Activated naive CD8-positive, alpha-beta T cell treated with anti-CD3 and anti-CD28 coated beads for 36 hours (primary cell): Measurements from ENCODE around the gene TAT. TPM values are rescaled to one million over a fixed set of nuclear protein-coding genes. Genes with fewer than 3 reads are reported as not detected.
"Not testable (repeated sequence)": the region's sequence is repeated elsewhere in the genome, so short reads cannot be mapped to it uniquely, and the experiment has no call there.

Experiments used
- DNase-seq: peaks from one replicate; pipeline ENCODE4 v3.0.0; 2021
- H3K27ac Mint-ChIP-seq: one replicate; pipeline ENCODE4 v1.8.0; 2022; ENCODE audit warnings: mild to moderate bottlenecking, moderate library complexity, mixed read lengths
- H3K27me3 Mint-ChIP-seq: one replicate; pipeline ENCODE4 v1.8.0; 2022; ENCODE audit warnings: mild to moderate bottlenecking, mixed read lengths
- H3K36me3 Mint-ChIP-seq: one replicate; pipeline ENCODE4 v1.8.0; 2021; ENCODE audit warnings: mild to moderate bottlenecking, mixed read lengths
- H3K4me1 Mint-ChIP-seq: one replicate; pipeline ENCODE4 v1.8.0; 2021; ENCODE audit warnings: mixed read lengths
- H3K4me3 Mint-ChIP-seq: one replicate; pipeline ENCODE4 v1.8.0; 2022; ENCODE audit warnings: mild to moderate bottlenecking, moderate library complexity, mixed read lengths
- H3K9me3 Mint-ChIP-seq: one replicate; pipeline ENCODE4 v1.8.0; 2022; ENCODE audit warnings: mixed read lengths
- total RNA-seq, 2 experiments: library from RNA; stranded (reverse); gene quantifications; one replicate each; pipeline ENCODE4 v1.2.3, GENCODE V29; 2021

The TAT gene
- total RNA-seq, 2 experiments from 2014 or later: not detected

DNA sequence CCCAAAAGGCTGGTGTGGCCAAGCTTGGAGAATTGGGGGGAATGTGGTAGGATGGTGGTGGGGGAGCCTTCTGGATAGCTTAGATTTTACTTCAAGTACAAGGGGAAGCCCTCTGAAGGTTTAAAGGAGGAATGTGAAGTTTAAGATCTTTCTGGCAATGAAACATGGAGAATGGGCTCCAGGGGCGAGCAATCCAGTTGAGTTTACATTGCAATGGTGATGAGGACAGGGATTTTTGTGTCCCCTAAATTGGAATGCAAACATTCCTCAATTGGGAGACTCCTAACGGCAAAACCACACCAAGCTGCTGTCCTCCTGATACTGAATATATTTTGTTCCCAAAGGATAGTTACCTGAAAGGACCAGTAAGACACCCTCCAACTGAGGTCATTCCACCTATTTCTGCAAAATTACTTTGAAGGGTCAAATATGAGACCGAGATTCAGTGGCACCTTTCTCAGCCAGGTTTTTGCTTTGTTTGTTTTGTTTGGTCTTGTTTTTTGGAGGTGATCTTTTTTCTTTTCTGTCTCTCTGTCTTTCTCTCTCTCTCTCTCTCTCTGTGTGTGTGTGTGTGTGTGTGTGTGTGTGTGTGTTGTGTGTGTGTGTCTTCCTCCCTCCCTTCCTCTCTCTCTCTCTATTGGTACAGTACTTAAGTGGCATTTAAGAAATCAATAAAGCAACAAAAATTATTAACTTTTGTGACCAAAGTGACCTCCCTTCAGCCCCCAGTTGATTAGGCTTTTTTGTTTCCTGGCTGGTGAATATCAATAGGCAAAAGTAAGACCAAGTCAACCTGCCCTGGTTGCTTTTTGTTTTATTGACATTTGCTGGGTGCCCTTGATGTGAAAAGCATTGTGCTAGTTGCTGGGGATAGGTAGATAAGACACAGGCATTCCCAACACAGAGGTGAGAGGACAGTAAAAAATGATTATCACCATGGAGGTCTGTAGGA, 16.4 kb upstream of the TAT start:
- Mint-ChIP-seq H3K27me3 (peaks cover 22% of the 10 kb centered on the region), H3K4me1 (no peaks in the 10 kb centered on the region), H3K27ac (no peak overlapping the region), H3K9me3 (no peaks in the 10 kb centered on the region), H3K4me3 (no peak overlapping the region), H3K36me3 (no peaks in the 10 kb centered on the region)
- no peak for DNase-seq

DNA sequence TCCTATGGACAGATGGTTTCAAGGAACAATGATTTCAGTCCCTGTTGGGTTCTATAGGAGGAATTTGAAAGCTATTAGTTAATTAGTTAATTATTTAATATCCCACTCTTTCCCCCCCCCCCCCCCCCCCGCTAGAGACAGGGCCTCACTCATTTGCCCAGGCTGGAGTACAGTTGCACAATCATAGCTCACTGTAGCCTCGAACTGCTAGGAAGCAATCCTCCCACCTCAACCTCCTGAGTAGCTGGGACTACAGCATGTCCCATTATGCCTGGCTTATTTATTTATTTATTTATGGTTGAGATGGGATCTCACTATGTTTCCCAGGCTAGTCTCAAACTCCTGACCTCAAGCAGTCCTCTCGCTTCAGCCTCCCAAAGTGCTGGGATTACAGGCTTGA, 15.0 kb upstream of the TAT start:
- Mint-ChIP-seq H3K27me3 (peaks cover 33% of the 10 kb centered on the region), H3K4me1 (no peaks in the 10 kb centered on the region), H3K9me3 (no peaks in the 10 kb centered on the region)

DNA sequence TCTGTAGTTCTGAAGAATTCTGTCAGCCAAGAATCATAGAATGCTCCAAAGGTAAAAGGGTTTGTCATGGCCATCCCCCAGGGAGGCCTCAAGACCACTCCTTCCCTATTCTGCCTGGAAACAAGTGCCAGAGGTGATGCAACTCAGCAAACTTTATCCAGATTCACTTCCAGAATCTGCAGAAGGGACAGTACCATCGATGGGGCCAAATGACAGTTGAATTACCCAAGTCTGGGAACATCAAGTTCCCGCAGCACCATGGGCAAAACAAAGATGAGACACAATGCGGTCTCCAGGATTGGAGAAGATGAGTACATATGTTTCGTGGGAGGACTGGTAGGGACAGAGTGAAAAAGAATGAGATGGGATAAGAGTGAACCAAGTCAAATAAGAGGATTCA, 13.7 kb upstream of the TAT start:
- H3K4me3 Mint-ChIP-seq: no peak overlapping the region
- H3K36me3 Mint-ChIP-seq: no peaks in the 10 kb centered on the region
- H3K9me3 Mint-ChIP-seq: no peaks in the 10 kb centered on the region
- DNase-seq: no peak
- no peak overlapping the region for H3K27ac Mint-ChIP-seq
- peaks cover 29% of the 10 kb centered on the region for H3K27me3 Mint-ChIP-seq
- no peaks in the 10 kb centered on the region for H3K4me1 Mint-ChIP-seq

More for the DNA sequence above, 15.0 kb upstream of the TAT start:
- H3K36me3 Mint-ChIP-seq: no peaks in the 10 kb centered on the region
- H3K4me3 Mint-ChIP-seq: no peak overlapping the region
- no peak overlapping the region for H3K27ac Mint-ChIP-seq
- DNase-seq: no peak

DNA sequence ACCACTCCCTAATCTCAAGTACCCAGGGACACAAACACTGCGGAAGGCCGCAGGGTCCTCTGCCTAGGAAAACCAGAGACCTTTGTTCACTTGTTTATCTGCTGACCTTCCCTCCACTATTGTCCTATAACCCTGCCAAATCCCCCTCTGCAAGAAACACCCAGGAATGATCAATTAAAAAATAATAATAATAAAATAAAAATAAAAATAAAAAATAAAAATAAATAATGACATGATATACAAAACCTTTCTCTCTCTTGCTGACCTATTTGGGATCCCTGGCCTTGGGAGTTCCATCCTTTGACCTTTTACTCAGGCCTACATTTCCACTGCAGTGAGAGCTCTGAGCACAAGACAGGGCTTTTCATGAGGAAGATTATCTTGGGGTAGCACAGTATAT, 13.2 kb upstream of the TAT start:
- not testable (repeated sequence) for H3K4me1 Mint-ChIP-seq, DNase-seq, H3K9me3 Mint-ChIP-seq, H3K4me3 Mint-ChIP-seq, H3K36me3 Mint-ChIP-seq, H3K27ac Mint-ChIP-seq
- peaks cover 32% of the 10 kb centered on the region for H3K27me3 Mint-ChIP-seq

DNA sequence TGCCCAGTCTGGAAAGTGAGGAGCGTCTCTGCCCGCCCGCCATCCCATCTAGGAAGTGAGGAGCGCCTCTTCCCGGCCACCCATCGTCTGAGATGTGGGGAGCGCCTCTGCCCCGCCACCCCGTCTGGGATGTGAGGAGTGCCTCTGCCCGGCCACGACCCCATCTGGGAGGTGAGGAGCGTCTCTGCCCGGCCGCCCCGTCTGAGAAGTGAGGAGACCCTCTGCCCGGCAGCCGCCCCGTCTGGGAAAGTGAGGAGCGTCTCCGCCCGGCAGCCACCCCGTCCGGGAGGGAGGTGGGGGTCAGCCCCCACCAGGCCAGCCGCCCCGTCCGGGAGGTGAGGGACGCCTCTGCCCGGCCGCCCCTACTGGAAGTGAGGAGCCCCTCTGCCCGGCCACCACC, 12.4 kb upstream of the TAT start:
- DNase-seq, H3K36me3 Mint-ChIP-seq, H3K4me3 Mint-ChIP-seq, H3K27ac Mint-ChIP-seq, H3K9me3 Mint-ChIP-seq, H3K4me1 Mint-ChIP-seq: not testable (repeated sequence)
- H3K27me3 Mint-ChIP-seq: peaks cover 32% of the 10 kb centered on the region

DNA sequence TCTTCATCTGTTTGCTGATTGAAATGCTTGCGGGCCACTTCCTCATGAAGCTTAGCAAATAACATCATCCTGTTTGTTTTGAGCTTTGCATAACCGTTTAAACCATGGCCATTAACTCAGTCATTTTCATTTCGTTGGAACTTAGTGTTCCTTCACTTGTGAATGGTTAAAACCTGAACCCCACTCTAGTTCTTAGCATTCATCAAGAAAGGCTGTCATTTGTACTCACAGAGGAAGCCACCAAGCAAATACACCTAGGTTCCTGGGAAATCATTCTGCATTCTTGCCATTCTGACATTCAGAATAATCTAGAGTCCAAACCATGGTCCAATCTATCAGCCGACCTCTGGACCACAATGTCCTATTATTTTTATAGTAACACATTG, 8.4 kb upstream of the TAT start:
- Mint-ChIP-seq H3K4me3 (no peak overlapping the region), H3K4me1 (no peaks in the 10 kb centered on the region), H3K27me3 (peaks cover 29% of the 10 kb centered on the region), H3K36me3 (no peaks in the 10 kb centered on the region), H3K9me3 (no peaks in the 10 kb centered on the region), H3K27ac (no peak overlapping the region)
- DNase-seq: no peak

DNA sequence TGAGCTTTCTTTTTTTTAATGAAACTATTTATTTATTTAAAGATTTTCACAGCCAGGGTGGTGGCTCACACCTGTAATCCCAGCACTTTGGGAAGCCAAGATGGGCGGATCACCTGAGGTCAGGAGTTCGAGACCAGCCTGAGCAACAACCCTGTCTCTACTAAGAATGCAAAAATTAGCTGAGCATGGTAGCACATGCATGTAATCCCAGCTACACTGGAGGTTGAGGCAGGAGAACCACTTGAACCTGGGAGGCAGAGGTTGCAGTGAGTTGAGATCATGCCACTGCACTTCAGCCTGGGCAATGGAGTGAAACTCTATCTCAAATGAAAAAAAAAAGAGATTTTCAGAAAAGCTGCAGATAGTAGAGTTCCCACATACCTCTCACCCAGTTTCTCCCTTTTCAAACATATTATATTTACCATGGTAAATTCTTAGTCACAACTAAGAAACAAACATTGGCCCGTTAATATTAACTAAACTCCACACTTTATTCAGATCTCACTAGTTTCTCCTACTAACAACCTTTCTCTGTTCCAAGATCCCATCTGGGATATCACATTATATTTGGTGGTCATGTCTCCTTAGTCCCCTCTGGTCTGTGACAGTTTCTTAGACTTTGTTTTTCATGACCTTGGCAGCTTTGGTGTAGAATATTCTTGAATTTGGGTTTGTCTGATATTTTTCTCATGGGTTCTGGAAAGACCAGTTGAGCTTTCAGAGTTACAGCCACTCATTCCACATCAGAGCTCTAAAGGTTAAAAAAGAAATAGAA, 7.8 kb upstream of the TAT start:
- Mint-ChIP-seq H3K4me3 (no peak overlapping the region), H3K4me1 (no peaks in the 10 kb centered on the region), H3K27ac (no peak overlapping the region), H3K27me3 (peaks cover 29% of the 10 kb centered on the region), H3K9me3 (no peaks in the 10 kb centered on the region), H3K36me3 (no peaks in the 10 kb centered on the region)
- DNase-seq: no peak

DNA sequence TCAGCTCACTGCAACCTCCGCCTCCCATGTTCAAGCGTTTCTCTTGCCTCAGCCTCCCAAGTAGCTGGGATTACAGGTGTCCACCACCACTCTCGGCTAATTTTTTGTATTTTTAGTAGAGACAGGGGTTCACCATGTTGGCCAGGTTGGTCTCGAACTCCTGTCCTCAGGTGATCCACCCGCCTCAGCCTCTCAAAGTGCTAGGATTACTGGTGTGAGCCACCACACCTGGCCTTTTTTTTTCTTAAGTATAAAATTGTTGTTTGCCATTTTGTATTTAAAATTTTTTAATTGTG, 5.6 kb upstream of the TAT start:
- H3K27me3 Mint-ChIP-seq: peaks cover 22% of the 10 kb centered on the region
- not testable (repeated sequence) for H3K4me3 Mint-ChIP-seq, H3K4me1 Mint-ChIP-seq, DNase-seq, H3K27ac Mint-ChIP-seq, H3K36me3 Mint-ChIP-seq, H3K9me3 Mint-ChIP-seq

DNA sequence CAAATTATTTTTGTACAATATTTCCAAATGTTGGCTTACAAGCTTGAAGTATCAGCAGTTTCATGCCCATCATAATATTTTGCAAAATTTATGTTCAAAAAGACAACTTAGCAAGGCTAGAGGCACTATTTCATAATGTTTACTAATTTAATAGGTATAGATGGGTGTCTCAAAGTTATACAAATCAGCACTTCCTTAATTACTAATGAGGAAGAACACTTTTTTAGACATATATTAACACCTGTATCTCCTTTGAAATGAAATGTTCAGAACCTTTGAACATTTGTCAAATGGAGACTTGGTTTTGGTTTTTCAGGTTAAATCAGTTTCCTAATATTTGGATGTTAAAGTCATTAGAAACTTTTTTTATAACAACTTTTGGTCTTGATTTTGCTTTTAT, 2.2 kb downstream of the TAT start:
- H3K36me3 Mint-ChIP-seq: no peaks in the 10 kb centered on the region
- no peak for DNase-seq
- H3K4me3 Mint-ChIP-seq: no peak overlapping the region
- no peaks in the 10 kb centered on the region for H3K4me1 Mint-ChIP-seq
- peaks cover 17% of the 10 kb centered on the region for H3K27me3 Mint-ChIP-seq
- no peaks in the 10 kb centered on the region for H3K9me3 Mint-ChIP-seq
- H3K27ac Mint-ChIP-seq: no peak overlapping the region

DNA sequence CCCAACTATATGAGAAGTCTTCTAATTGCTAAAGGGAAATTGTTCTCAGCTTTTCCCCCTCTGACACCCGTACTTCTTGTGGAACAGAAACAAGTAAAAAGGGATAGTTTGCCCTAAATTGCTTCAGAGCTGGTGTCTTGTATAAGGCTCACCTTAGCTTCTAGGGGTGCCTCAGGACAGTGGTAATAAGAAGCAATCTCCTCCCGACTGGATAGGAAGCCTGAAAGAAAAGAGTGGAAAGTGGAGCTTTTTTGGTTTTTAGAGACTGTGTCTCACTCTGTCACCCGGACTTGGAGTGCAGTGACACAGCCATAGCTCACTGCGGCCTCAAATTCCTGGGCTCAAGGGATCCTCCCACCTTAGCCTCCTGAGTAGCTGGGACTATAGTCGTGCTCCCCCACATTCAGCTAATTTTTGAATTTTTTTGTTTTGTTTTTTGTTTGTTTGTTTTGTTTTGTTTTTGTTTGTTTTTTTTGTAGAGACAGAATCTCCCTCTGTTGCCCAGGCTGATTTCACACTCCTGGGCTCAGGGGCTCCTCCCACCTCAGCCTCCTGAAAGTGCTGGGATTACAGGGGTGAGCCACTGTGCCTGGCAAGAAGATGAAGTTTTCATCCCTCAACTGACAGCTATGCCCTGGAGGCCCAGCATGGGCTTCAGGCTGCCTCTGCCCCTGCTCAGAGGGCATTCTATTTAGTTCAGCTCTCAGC, 3.4 kb downstream of the TAT start:
- H3K36me3 Mint-ChIP-seq: no peaks in the 10 kb centered on the region
- DNase-seq: no peak
- peaks cover 17% of the 10 kb centered on the region for H3K27me3 Mint-ChIP-seq
- no peaks in the 10 kb centered on the region for H3K4me1 Mint-ChIP-seq
- no peak overlapping the region for H3K4me3 Mint-ChIP-seq
- no peak overlapping the region for H3K27ac Mint-ChIP-seq
- no peaks in the 10 kb centered on the region for H3K9me3 Mint-ChIP-seq

DNA sequence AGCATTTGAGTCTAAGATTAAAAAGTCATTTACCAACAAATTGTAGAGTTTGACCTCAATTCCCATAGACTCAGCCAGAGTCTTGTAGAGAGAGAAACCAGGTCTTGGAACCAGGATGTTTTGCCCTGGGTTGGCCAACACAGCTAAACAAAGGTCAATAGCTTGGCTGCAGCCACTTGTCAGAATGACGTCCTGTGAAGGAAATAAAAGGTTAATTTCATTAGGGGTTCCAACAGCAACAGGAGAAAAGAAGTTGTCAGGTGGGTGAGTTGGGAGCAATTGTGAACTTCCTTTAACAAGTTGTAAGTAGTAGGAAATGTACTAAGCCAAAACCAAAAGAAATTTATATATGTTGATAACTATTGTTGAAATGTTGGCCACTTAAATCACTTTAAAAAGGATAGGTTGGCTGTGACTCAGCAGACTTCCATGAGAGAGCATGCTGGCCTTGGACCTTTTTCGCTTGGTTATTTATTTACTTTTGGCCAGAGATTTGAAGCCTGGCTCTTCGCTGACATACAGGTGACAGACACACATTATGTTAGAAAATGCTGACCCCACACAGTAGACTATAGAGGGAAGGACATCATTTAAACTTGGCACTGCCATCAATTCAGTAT, 4.3 kb downstream of the TAT start:
- H3K27me3 Mint-ChIP-seq: peaks cover 13% of the 10 kb centered on the region
- no peak overlapping the region for H3K4me3 Mint-ChIP-seq
- H3K27ac Mint-ChIP-seq: no peak overlapping the region
- no peaks in the 10 kb centered on the region for H3K9me3 Mint-ChIP-seq
- no peak for DNase-seq
- no peaks in the 10 kb centered on the region for H3K4me1 Mint-ChIP-seq
- no peaks in the 10 kb centered on the region for H3K36me3 Mint-ChIP-seq

DNA sequence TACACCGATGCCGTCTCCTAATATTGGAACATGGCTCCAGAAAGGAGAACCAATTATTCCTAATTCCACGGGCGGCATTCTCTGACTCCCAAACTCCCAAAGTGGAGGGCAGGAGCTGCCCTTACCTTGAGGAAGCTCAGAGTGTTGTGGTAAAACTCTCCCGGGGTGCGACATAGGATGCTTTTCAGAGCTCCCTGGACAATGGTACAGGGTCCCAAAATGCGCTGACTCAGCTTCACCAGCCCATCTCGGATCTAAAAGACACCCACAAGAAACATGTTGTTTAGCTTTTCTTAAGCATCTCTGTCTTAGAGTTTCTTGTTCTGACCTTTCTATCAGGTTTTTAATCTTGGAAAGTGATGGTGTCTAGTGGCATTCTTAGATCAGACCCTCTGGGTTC, 6.7 kb downstream of the TAT start:
- DNase-seq: no peak
- peaks cover 9% of the 10 kb centered on the region for H3K4me1 Mint-ChIP-seq
- no peaks in the 10 kb centered on the region for H3K9me3 Mint-ChIP-seq
- no peaks in the 10 kb centered on the region for H3K36me3 Mint-ChIP-seq
- peaks cover 3% of the 10 kb centered on the region for H3K27me3 Mint-ChIP-seq
- H3K27ac Mint-ChIP-seq: no peak overlapping the region
- H3K4me3 Mint-ChIP-seq: no peak overlapping the region

DNA sequence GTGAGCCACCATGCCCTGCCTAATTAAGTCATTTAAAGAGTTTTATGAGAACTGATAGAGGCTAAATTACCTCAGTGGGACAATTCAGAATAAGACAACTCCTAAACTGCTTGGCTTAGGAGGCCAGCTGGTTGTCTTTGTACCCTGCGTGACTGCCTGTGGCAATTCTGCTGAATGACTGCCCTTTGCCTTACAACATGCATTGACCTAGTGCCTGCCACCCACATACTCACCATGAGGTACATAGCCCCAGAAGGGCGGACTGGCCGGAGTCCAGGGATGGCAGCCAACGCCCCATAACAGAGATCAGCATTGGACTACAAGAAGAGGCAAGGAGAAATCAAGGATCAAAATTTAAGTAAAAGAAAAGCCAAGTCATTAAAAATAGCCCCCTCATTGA, 7.3 kb downstream of the TAT start:
- Mint-ChIP-seq H3K27ac (no peak overlapping the region), H3K9me3 (no peaks in the 10 kb centered on the region), H3K4me3 (no peak overlapping the region), H3K4me1 (peaks cover 9% of the 10 kb centered on the region), H3K27me3 (peaks cover 3% of the 10 kb centered on the region), H3K36me3 (no peaks in the 10 kb centered on the region)
- no peak for DNase-seq

DNA sequence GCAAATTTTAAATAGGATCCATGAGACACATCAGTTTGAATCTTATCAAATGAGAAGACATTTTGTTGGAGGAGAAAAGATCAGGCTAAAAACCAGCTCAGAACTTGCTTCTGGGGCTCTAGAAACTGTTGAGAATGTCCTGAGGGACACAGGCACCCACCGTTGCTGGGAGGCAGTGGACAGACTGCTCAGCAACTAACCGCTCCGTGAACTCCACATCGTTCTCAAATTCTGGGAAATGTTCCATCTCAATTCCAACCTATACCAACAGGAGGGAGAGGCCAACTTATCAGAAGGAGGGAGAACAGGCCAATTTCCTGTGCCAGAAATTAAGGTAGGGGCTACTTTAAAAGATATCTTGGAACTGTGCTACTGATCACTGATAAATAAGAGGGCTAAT, 8.3 kb downstream of the TAT start:
- Mint-ChIP-seq H3K4me3 (no peak overlapping the region), H3K9me3 (no peaks in the 10 kb centered on the region), H3K4me1 (peaks cover 14% of the 10 kb centered on the region), H3K36me3 (no peaks in the 10 kb centered on the region), H3K27me3 (peaks cover 3% of the 10 kb centered on the region), H3K27ac (no peak overlapping the region)
- no peak for DNase-seq

DNA sequence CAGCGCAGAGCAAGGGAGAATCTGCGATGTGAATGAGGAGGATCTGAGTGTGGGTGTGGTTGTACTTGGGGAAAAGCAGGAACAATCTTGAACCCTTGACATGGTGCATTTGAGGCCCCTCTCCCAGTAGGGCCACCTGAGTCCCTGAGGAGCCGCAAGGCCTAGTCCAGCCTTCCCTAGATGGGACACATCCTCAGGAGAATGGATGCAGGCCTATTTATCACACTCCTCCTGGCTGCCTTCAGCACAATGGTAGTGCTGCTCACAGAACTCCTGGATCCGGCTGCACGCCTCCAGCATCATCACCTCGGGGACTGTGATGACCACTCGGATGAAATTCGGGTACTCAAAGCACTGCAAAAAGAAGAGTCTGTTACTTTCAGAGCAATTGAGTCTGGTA, 9.0 kb downstream of the TAT start:
- Mint-ChIP-seq H3K27ac (no peak overlapping the region), H3K4me3 (no peak overlapping the region), H3K4me1 (peaks cover 14% of the 10 kb centered on the region), H3K27me3 (peaks cover 3% of the 10 kb centered on the region), H3K9me3 (no peaks in the 10 kb centered on the region), H3K36me3 (no peaks in the 10 kb centered on the region)
- DNase-seq: no peak
